ENCODE data around the gene HSBP1L1. TPM values are rescaled to one million over a fixed set of nuclear protein-coding genes. Genes with fewer than 3 reads are reported as not detected.

The HSBP1L1 gene
- polyA plus RNA-seq, 4 donors, result 11.9 to 65.2 (median 38.6) TPM

GRCh38 chr18:79926715-79927606, 37.5 kb upstream of the HSBP1L1 start:
- no peak for DNase-seq
- no peak for FAIRE-seq
- H3K4me1 ChIP-seq (ENCODE audit: control insufficient read depth in 3 of 3, insufficient read depth in 2 of 3, low read depth in 1 of 3, low read length in 2 of 3), result no peaks in the 10 kb centered on the region
- no peak overlapping the region for H3K27ac ChIP-seq (ENCODE audit: low read depth in 1 of 3, low read length in 2 of 3)
- H3K27me3 ChIP-seq (ENCODE audit: control insufficient read depth in 3 of 3, insufficient read depth in 3 of 3, low read length in 3 of 3), result no peaks in the 10 kb centered on the region
- 89 to 95% (median 93%) methylated on average over 21 of the region's 21 CpGs for WGBS, 3 donors
- peaks cover 2 to 53% (median 7%) of the 10 kb centered on the region in 3 donors for H3K36me3 ChIP-seq (ENCODE audit: control insufficient read depth in 3 of 3, insufficient read depth in 2 of 3, low read depth in 1 of 3, low read length in 3 of 3)
- H3K9me3 ChIP-seq (ENCODE audit: control insufficient read depth in 2 of 2, insufficient read depth in 1 of 2, low read depth in 1 of 2, low read length in 1 of 2), result peaks cover 0 to 51% of the 10 kb centered on the region in 2 donors
- no peak overlapping the region for H3K4me3 ChIP-seq (ENCODE audit: low read depth in 1 of 3, low read length in 3 of 3)

- no peak overlapping the region for H3K27ac ChIP-seq (ENCODE audit: low read depth in 1 of 3, low read length in 2 of 3)
- H3K36me3 ChIP-seq (ENCODE audit: control insufficient read depth in 3 of 3, insufficient read depth in 2 of 3, low read depth in 1 of 3, low read length in 3 of 3), result peaks cover 2 to 48% (median 3%) of the 10 kb centered on the region in 3 donors
- WGBS, 3 donors, result 93 to 97% (median 93%) methylated on average over 23 to 25 of the region's 25 CpGs
- no peaks in the 10 kb centered on the region for H3K4me1 ChIP-seq (ENCODE audit: control insufficient read depth in 3 of 3, insufficient read depth in 2 of 3, low read depth in 1 of 3, low read length in 2 of 3)
- no peak overlapping the region for H3K4me3 ChIP-seq (ENCODE audit: low read depth in 1 of 3, low read length in 3 of 3)
- no peaks in the 10 kb centered on the region for H3K27me3 ChIP-seq (ENCODE audit: control insufficient read depth in 3 of 3, insufficient read depth in 3 of 3, low read length in 3 of 3)
- DNase-seq, result no peak
- peaks cover 0 to 45% of the 10 kb centered on the region in 2 donors for H3K9me3 ChIP-seq (ENCODE audit: control insufficient read depth in 2 of 2, insufficient read depth in 1 of 2, low read depth in 1 of 2, low read length in 1 of 2)
- FAIRE-seq, result no peak
Observed at GRCh38 chr18:79927607-79928562, 36.6 kb upstream of the HSBP1L1 start.

GRCh38 chr18:79928563-79928960, 35.9 kb upstream of the HSBP1L1 start:
- WGBS, 3 donors, result 96 to 99% (median 97%) methylated on average over 9 of the region's 9 CpGs
- FAIRE-seq, result no peak
- Histone ChIP-seq H3K36me3 (ENCODE audit: control insufficient read depth in 3 of 3, insufficient read depth in 2 of 3, low read depth in 1 of 3, low read length in 3 of 3) (peaks cover 2 to 48% (median 3%) of the 10 kb centered on the region in 3 donors), H3K27me3 (ENCODE audit: control insufficient read depth in 3 of 3, insufficient read depth in 3 of 3, low read length in 3 of 3) (no peaks in the 10 kb centered on the region), H3K4me1 (ENCODE audit: control insufficient read depth in 3 of 3, insufficient read depth in 2 of 3, low read depth in 1 of 3, low read length in 2 of 3) (no peaks in the 10 kb centered on the region), H3K27ac (ENCODE audit: low read depth in 1 of 3, low read length in 2 of 3) (no peak overlapping the region), H3K9me3 (ENCODE audit: control insufficient read depth in 2 of 2, insufficient read depth in 1 of 2, low read depth in 1 of 2, low read length in 1 of 2) (peaks cover 0 to 45% of the 10 kb centered on the region in 2 donors), H3K4me3 (ENCODE audit: low read depth in 1 of 3, low read length in 3 of 3) (no peak overlapping the region)
- DNase-seq, result no peak

- peaks cover 0 to 8% (median 6%) of the 10 kb centered on the region in 3 donors for H3K4me1 ChIP-seq (ENCODE audit: control insufficient read depth in 3 of 3, insufficient read depth in 2 of 3, low read depth in 1 of 3, low read length in 2 of 3)
- H3K9me3 ChIP-seq (ENCODE audit: control insufficient read depth in 2 of 2, insufficient read depth in 1 of 2, low read depth in 1 of 2, low read length in 1 of 2), result peaks cover 0 to 37% of the 10 kb centered on the region in 2 donors
- no peak for FAIRE-seq
- no peaks in the 10 kb centered on the region for H3K27me3 ChIP-seq (ENCODE audit: control insufficient read depth in 3 of 3, insufficient read depth in 3 of 3, low read length in 3 of 3)
- no peak overlapping the region for H3K4me3 ChIP-seq (ENCODE audit: low read depth in 1 of 3, low read length in 3 of 3)
- WGBS, 3 donors, result 98 to 99% (median 98%) methylated on average over 2 of the region's 2 CpGs
- peaks cover 2 to 39% (median 3%) of the 10 kb centered on the region in 3 donors for H3K36me3 ChIP-seq (ENCODE audit: control insufficient read depth in 3 of 3, insufficient read depth in 2 of 3, low read depth in 1 of 3, low read length in 3 of 3)
- DNase-seq, result no peak
- H3K27ac ChIP-seq (ENCODE audit: low read depth in 1 of 3, low read length in 2 of 3), result no peak overlapping the region
Observed at GRCh38 chr18:79930020-79930642, 34.3 kb upstream of the HSBP1L1 start.

- no peak for FAIRE-seq
- Histone ChIP-seq H3K4me1 (ENCODE audit: control insufficient read depth in 3 of 3, insufficient read depth in 2 of 3, low read depth in 1 of 3, low read length in 2 of 3) (peaks cover 0 to 8% (median 6%) of the 10 kb centered on the region in 3 donors), H3K27ac (ENCODE audit: low read depth in 1 of 3, low read length in 2 of 3) (no peak overlapping the region), H3K4me3 (ENCODE audit: low read depth in 1 of 3, low read length in 3 of 3) (no peak overlapping the region), H3K9me3 (ENCODE audit: control insufficient read depth in 2 of 2, insufficient read depth in 1 of 2, low read depth in 1 of 2, low read length in 1 of 2) (peaks cover 0 to 46% of the 10 kb centered on the region in 2 donors), H3K36me3 (ENCODE audit: control insufficient read depth in 3 of 3, insufficient read depth in 2 of 3, low read depth in 1 of 3, low read length in 3 of 3) (peaks cover 2 to 40% (median 3%) of the 10 kb centered on the region in 3 donors), H3K27me3 (ENCODE audit: control insufficient read depth in 3 of 3, insufficient read depth in 3 of 3, low read length in 3 of 3) (no peaks in the 10 kb centered on the region)
- DNase-seq, result no peak
- WGBS, 3 donors, result 92 to 100% (median 94%) methylated on average over 2 of the region's 2 CpGs
Observed at GRCh38 chr18:79931475-79931874, 33.0 kb upstream of the HSBP1L1 start.

- Histone ChIP-seq H3K27me3 (ENCODE audit: control insufficient read depth in 3 of 3, insufficient read depth in 3 of 3, low read length in 3 of 3) (no peaks in the 10 kb centered on the region), H3K36me3 (ENCODE audit: control insufficient read depth in 3 of 3, insufficient read depth in 2 of 3, low read depth in 1 of 3, low read length in 3 of 3) (peaks cover 2 to 38% (median 3%) of the 10 kb centered on the region in 3 donors), H3K27ac (ENCODE audit: low read depth in 1 of 3, low read length in 2 of 3) (no peak overlapping the region), H3K4me3 (ENCODE audit: low read depth in 1 of 3, low read length in 3 of 3) (no peak overlapping the region), H3K4me1 (ENCODE audit: control insufficient read depth in 3 of 3, insufficient read depth in 2 of 3, low read depth in 1 of 3, low read length in 2 of 3) (peaks cover 0 to 8% (median 6%) of the 10 kb centered on the region in 3 donors), H3K9me3 (ENCODE audit: control insufficient read depth in 2 of 2, insufficient read depth in 1 of 2, low read depth in 1 of 2, low read length in 1 of 2) (peaks cover 0 to 47% of the 10 kb centered on the region in 2 donors)
- DNase-seq (no peak), FAIRE-seq (no peak)
- 94 to 96% (median 94%) methylated on average over 3 of the region's 3 CpGs for WGBS, 3 donors
Observed at GRCh38 chr18:79932907-79933306, 31.5 kb upstream of the HSBP1L1 start.

- WGBS, 3 donors, result 67 to 77% (median 73%) methylated on average over 10 of the region's 10 CpGs
- no peak for FAIRE-seq
- H3K27me3 ChIP-seq (ENCODE audit: control insufficient read depth in 3 of 3, insufficient read depth in 3 of 3, low read length in 3 of 3), result no peaks in the 10 kb centered on the region
- no peak overlapping the region for H3K27ac ChIP-seq (ENCODE audit: low read depth in 1 of 3, low read length in 2 of 3)
- peaks cover 2 to 32% (median 5%) of the 10 kb centered on the region in 3 donors for H3K36me3 ChIP-seq (ENCODE audit: control insufficient read depth in 3 of 3, insufficient read depth in 2 of 3, low read depth in 1 of 3, low read length in 3 of 3)
- H3K4me1 ChIP-seq (ENCODE audit: control insufficient read depth in 3 of 3, insufficient read depth in 2 of 3, low read depth in 1 of 3, low read length in 2 of 3), result peaks cover 0 to 8% (median 6%) of the 10 kb centered on the region in 3 donors
- no peak overlapping the region for H3K4me3 ChIP-seq (ENCODE audit: low read depth in 1 of 3, low read length in 3 of 3)
- DNase-seq, result peak; percentile 59 to 61
- peaks cover 0 to 38% of the 10 kb centered on the region in 2 donors for H3K9me3 ChIP-seq (ENCODE audit: control insufficient read depth in 2 of 2, insufficient read depth in 1 of 2, low read depth in 1 of 2, low read length in 1 of 2)
Observed at GRCh38 chr18:79933765-79934164, 30.7 kb upstream of the HSBP1L1 start.
